DMS114 treated with DMSO at 0.1 percent for 48 hours (cell line): ENCODE data around the gene STK17A.
"Not testable (repeated sequence)": the region's sequence is repeated elsewhere in the genome, so short reads cannot be mapped to it uniquely, and the experiment has no call there.

Source experiments
- DNase-seq: peaks from one replicate; lab custom pipeline; 2025; ENCODE audit not compliant: unreplicated experiment; lab: John Stamatoyannopoulos, UW

STK17A gene

GRCh38 chr7:43565786-43566185 lies 17.1 kb upstream of the STK17A start:
- DNase-seq = no peak

- DNase-seq = no peak
These were observed 14.4 kb upstream of the STK17A start for GRCh38 chr7:43568529-43568928.

DNA sequence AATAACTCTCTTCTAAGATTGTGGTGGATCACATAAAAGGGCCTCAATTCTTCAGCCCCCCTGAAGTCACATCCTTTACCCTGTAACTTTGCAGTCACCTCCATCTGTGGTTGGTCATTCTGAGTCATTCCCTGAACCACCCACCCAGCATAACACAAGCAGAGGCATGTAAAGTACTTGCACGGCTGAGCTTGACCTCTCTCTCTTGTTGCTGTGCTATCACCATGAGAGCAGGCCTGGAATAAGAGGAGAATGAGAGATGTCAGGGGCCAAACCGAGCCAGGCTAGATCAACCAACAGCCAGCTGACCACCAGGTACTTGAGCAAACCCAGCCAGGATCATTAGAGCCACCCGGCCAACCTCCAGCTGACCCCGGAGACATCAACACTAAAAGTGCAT lies 13.5 kb upstream of the STK17A start:
- DNase-seq = no peak

DNA sequence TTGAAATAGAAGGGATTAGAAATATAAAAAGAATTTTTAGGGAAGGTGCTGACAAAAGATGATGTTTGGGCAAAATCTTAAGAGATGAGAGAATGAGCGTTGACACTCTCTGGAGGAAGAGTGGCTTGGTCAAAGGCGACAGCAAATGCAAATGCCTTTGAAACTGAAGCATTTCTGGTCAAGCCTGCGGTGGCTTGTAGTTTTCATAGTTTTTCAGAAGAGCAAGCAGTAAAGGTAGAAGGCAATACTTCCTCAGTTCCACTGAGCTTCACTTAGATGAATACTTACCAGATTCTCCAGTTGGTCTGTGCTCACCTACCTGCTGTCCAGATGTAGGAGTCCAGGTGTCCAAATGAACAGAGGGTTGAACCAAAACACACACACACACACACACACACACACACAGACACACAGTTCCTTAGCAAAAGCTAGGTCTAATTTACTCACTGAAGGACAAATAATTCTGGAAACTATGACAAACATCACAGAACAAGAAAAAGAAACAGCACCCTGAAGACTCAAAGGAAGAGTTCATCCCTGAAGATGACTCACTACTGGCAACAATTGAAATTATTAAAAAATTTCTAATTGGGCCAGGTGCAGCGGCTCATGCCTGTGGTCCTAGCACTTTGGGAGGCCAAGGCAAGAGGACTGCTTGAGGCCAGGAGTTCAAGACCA lies 12.1 kb upstream of the STK17A start:
- DNase-seq = no peak

GRCh38 chr7:43572516-43573049 lies 10.3 kb upstream of the STK17A start:
- no peak for DNase-seq

DNA sequence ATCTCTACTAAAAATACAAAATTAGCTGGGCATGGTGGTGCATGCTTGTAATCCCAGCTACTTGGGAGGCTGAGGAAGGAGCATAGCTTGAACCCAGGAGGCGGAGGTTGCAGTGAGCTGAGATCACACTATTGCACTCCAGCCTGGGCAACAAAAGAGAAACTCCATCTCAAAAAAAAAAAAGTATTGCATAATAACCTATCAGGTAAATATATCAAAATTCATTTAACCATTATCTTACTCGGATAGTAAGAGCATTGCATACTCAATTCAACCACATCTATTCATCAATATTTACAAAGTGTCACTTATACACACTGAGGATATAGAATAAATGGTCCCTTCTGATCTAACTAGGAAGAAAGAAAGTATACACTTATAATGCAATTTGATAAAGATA lies 9.1 kb upstream of the STK17A start:
- DNase-seq = not testable (repeated sequence)

DNA sequence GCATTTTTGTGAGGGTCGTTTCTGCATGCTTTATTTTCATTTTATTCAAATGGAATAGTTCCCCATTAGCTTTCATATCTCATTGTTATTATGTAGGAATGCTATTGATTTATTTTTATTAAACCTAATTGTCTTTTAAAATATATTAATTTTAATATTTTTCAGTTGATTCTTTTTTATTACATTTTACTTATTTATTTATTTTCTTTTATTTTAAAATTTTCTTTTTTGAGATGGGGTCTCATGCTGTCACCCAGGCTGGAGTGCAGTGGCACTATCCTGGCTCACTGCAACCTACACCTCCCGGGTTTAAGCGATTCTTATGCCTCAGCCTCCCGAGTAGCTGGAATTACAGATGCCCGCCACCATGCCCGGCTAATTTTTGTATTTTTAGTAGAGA lies 7.4 kb upstream of the STK17A start:
- DNase-seq = no peak

DNA sequence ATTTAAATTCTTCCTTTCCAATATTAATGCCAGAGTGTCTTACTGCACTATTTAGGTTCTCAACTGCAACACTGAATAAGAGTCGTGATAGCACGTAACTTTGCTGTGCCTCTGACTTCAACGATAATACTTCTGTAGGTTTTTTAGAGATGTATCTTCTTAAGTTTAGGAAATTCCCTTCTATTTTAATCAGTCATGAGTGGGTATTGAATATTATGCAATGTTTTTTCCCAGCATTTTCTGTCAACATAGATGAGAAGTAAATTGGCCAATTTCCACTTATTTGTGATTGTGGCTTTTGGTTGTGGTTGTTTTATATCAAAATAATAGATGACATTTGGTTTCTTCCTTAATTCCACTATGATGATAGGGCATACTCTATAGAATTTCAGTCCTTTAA lies 6.7 kb upstream of the STK17A start:
- DNase-seq = no peak

DNA sequence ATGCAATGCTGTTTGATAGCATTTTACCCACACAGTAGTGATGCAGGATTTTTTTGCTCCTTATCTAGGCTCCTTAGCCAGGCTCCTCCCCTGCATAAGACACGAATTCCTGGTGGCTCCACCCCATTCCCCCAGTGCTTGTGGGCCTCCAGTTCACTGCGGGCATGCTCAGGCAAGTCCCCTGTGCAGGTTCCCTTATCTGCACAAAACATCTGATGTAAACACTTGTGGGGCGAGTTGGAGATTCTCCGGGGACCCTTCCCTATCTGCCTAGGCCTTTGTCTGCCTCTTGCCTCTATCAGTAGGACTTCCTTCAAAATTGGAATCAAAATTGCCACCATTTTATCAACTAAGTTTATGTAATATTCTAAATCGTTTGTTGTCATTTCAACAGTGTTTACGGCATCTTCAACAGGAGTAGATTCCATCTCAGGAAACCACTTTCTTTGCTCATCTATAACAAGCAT lies 5.4 kb upstream of the STK17A start:
- DNase-seq = no peak

DNA sequence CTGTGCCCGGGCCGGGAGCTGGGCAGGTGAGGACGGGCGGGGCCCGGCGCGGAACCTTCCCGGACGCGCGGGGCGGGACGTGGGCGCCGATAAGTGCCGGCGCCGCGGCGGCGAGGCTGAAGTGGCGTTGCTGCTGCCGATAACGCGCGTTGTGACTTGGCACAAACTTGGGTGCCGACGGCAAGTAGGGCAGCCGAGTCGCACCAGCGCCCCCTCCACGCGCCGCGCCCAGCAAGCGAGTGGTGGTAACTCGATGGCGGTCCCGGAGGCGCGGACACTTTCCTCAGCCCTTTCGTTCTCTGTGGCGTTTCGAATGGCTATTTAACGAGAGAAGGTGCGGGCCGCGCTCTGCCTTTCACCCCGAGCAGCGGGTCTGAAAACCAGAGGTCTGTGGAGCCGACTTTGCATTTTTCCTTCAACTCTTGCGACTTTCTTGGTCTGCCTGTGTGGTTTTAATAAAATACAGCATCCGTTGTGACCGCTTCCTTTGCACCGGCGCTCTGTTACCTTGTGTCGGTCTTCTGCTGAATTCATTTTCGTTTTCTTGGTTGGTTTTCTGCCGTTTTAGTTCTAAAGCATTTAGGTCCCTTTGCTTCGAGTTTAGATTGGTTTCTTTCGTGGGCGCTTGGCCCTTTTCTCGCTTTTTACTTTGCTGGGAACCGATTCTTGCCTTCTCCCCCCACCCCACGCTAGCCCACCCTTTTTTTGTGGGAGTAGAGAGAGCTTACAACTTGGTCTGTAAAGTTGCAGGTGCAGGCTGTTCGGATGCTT lies 701 bp downstream of the STK17A start:
- peak; percentile 46 for DNase-seq

- DNase-seq = no peak
These were observed 1.3 kb downstream of the STK17A start for GRCh38 chr7:43584195-43584586.

DNA sequence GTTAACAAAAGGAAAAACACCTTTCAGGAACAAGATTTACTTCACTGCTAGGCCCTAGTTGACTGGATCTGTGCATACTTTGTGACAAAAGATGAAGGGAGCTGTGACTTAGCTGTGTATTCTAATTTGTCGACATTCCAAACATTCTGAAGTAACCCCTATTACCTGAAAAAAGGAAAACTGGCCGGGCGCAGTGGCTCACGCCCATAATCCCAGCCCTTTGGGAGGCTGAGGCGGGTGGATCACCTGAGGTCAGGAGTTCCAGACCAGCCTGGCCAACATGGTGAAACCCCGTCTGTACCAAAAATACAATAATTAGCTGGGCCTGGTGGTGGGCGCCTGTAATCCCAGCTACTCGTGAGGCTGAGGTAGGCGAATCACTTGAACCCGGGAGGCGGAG lies 1.8 kb downstream of the STK17A start:
- DNase-seq = not testable (repeated sequence)

DNA sequence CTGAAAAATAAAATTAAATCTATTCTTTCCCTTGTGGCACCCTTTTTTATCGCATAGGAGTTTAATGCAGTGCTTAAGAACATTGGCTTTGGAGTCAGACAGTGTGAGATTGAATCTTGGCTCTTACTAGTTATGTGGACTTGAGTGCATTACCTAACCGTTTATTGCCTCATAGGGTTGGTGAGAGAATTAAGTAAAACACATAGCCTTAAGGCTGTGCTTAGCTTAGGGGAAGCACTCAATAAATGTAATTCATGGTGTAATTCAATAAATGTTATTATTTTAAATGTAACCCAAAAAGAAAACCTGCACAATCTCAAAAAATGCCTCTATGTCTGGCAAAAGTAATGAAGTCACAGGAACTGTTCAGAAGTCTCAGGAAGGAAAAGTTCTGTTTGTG lies 2.7 kb downstream of the STK17A start:
- no peak for DNase-seq

DNA sequence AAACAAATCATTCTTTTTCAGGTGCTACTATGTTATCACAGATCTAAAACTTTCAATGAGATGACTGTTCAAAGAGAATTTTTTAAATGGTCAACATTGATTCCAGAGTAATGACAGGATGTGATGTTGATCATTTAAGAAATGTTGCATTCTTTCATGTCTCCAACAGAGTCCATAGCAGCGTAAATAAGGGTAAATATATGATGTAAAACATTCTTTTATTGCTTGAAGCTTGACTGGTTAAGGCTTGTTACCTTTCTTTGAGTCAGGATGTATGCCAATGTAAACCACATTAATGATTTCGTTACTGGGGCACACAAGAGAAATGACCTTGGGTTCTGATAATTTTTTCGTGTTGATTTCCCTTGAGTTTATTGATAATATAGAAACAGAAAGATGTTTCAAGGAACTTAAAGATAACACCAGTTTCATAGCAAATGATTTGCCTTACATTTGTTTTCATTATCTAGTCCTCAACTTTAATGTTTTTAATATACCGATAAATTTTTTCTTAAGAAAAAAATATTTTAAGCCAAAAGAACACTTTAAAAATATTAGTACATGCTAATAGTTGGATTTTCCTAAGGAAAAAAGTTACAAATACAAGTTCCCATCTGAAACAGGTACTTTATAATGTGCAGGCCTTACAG lies 3.5 kb downstream of the STK17A start:
- DNase-seq = no peak

GRCh38 chr7:43588477-43589132 lies 5.7 kb downstream of the STK17A start:
- DNase-seq = no peak

DNA sequence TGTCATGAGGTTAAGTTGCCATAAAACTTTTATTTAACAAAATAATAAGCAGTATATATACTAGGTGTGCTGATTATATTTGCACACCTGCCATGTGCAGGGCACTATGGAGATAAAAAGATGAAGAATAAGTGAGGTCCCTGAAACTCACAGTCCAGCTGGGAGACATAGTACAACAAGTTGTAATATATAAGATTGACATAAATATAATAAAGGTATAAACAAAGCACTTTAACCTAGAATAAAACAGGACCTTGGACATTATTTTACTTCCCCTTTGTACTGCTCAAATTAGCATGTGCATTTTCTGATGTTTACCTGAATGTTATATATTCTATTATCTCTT lies 6.2 kb downstream of the STK17A start:
- no peak for DNase-seq

- DNase-seq = no peak
These were observed 6.8 kb downstream of the STK17A start for GRCh38 chr7:43589728-43590127.

DNA sequence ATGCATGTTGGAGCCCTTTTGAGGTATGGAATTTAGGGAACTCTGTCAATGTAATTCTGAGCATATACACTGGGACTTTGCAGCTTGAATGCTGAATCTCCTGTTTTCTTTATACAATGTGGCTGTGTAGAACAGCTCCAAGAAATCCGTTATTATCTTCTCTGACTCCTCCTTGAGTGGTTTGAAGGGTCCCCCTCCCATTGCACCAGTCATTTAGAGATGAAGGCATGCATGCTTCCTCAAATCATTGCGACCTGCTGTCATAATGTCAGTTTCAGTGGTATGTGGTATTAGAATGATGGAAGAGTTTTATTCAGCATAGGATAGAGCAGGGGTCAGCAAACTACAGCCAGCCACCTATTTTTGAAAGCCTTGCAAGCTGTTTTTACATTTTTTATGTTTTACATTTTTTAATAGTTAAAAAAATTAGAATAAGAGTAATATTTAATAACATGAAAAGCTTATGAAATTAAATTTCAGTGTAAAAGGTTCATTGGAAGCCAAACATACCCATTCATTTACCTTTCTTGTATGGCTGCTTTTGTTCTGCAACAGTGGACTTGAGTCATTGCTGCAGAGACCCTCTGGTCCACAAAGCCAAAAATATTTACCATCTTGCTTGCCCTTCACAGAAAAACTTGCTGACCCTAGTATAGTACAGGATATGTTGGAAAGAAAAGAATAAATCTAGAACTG lies 8.1 kb downstream of the STK17A start:
- no peak for DNase-seq

- no peak for DNase-seq
These were observed 8.8 kb downstream of the STK17A start for GRCh38 chr7:43591558-43592180.

- DNase-seq = no peak
These were observed 9.4 kb downstream of the STK17A start for GRCh38 chr7:43592326-43592725.
